HepG2 (cell line): ENCODE results near the gene SRSF1. TPM values are rescaled to one million over a fixed set of nuclear protein-coding genes. Genes with fewer than 3 reads are reported as not detected.

Source experiments
- ARHGAP35 ChIP-seq: sonication (generic); formaldehyde crosslinking; IDR thresholded peaks from 2 replicates; pipeline ENCODE4 v1.9.0; 2022; ENCODE audit warnings: mild to moderate bottlenecking, inconsistent platforms, moderate library complexity, missing genetic modification reagents, borderline replicate concordance
- ELF3 ChIP-seq: IDR thresholded peaks from 2 replicates; pipeline ENCODE4 v1.6.1; 2016; ENCODE audit warnings: missing genetic modification reagents, missing compliant biosample characterization
- HNF1A ChIP-seq, 2 experiments: sonication (generic) in 1 of 2; formaldehyde crosslinking in 1 of 2; IDR thresholded peaks; 2 replicates each; pipeline versions ENCODE4 v1.4.0 to v1.6.1; 2016 to 2020; ENCODE audit warnings: borderline replicate concordance in 1 of 2, low read depth in 1 of 2, mild to moderate bottlenecking in 1 of 2, missing genetic modification reagents in 1 of 2
- NRL ChIP-seq: sonication (generic); formaldehyde crosslinking; IDR thresholded peaks from 2 replicates; pipeline ENCODE4 v1.5.0; 2020; ENCODE audit warnings: missing genetic modification reagents, mild to moderate bottlenecking, moderate library complexity, borderline replicate concordance
- SUZ12 ChIP-seq: fragments of 150-350 bp; IDR thresholded peaks from 2 replicates; pipeline ENCODE4 v1.6.1; 2014; ENCODE audit warnings: low read depth, low read length
- ZBTB40 ChIP-seq, 2 experiments: fragments of 450-650 bp in 1 of 2; sonication (generic) in 1 of 2; formaldehyde crosslinking in 1 of 2; IDR thresholded peaks; 2 replicates each; pipeline versions ENCODE4 v1.6.1 to v1.8.0; 2016 to 2022; ENCODE audit warnings: antibody characterized with exemption in 1 of 2, mild to moderate bottlenecking in 1 of 2, missing genetic modification reagents in 1 of 2
- ZMAT5 ChIP-seq: sonication (generic); formaldehyde crosslinking; IDR thresholded peaks from 2 replicates; pipeline ENCODE4 v1.5.0; 2020; ENCODE audit warnings: mild to moderate bottlenecking, low read depth, missing genetic modification reagents, borderline replicate concordance
- ZNF605 ChIP-seq: sonication (generic); formaldehyde crosslinking; IDR thresholded peaks from 2 replicates; pipeline ENCODE4 v1.8.0; 2022; ENCODE audit warnings: mild to moderate bottlenecking, missing genetic modification reagents
- ZNF619 ChIP-seq: sonication (generic); formaldehyde crosslinking; IDR thresholded peaks from 2 replicates; pipeline ENCODE4 v1.4.0; 2020; ENCODE audit warnings: mild to moderate bottlenecking, missing genetic modification reagents
- polyA plus RNA-seq, 8 experiments: library from polyadenylated mRNA; depleted of rRNA in 3 of 8; stranded (reverse) in 7 of 8; unstranded in 1 of 8; fragments of >200 nt; fragmentation: Illumina TruSeq in 4 of 8; extraction: Trizol in 4 of 8; gene quantifications; 2 replicates each; pipeline versions ENCODE4 v1.2.1 to v1.2.3, GENCODE V29; 2011 to 2016; ENCODE audit warnings: low read depth in 4 of 8, missing spikeins in 1 of 8, mixed read lengths in 1 of 8; ENCODE audit not compliant: insufficient read depth in 1 of 8
- total RNA-seq, 5 experiments: library from RNA; depleted of rRNA; stranded (reverse); fragments of >200 nt; fragmentation: Illumina TruSeq; extraction: Trizol; gene quantifications; 2 replicates each; pipeline ENCODE4 v1.2.3, GENCODE V29; 2016; ENCODE audit warnings: low read depth in 1 of 5

The SRSF1 gene
- total and polyA plus RNA-seq, 2 of the 13 experiments (the other 11 are each of a cell fraction or from before 2014, with no cell fraction given) = 142 to 445 TPM

- no peak for TF ChIP-seq ZBTB40 (IDR thresholded peaks at IDR 0.05)
- 0 out of 2 replicates have a peak, but pooled peaks have one; percentile 48 for TF ChIP-seq ZBTB40 (CRISPR knock-in tag; IDR thresholded peaks at IDR 0.05)
- no peak for TF ChIP-seq ARHGAP35 (CRISPR knock-in tag)
- TF ChIP-seq SUZ12 = no peak
- TF ChIP-seq ZNF605 (CRISPR knock-in tag) = no peak
- TF ChIP-seq NRL = peak; percentile 82; the same call in 1 of the 2 replicates
- no peak for TF ChIP-seq ZNF619 (CRISPR knock-in tag)
- no peak for TF ChIP-seq ZMAT5 (CRISPR knock-in tag)
- TF ChIP-seq ELF3 (CRISPR knock-in tag) = peak; percentile 49; the same call in 1 of the 2 replicates
- TF ChIP-seq HNF1A (IDR thresholded peaks at IDR 0.05; ENCODE audit: low read depth) = no peak
- no peak for TF ChIP-seq HNF1A (CRISPR knock-in tag; IDR thresholded peaks at IDR 0.05; ENCODE audit: borderline replicate concordance)
Measured at GRCh38 chr17:57988301-57989250, 18.5 kb downstream of the SRSF1 start (continued).
